Amygdala (tissue), 56 donors: ENCODE results near the gene CYP46A1.
A peak's percentile ranks its signal among the peaks of the same experiment; 100 is the strongest.
"Not testable (repeated sequence)": the region's sequence is repeated elsewhere in the genome, so short reads cannot be mapped to it uniquely, and the experiment has no call there.

Experiments used
- DNase-seq, 56 donors: peaks; one replicate each; lab custom pipeline; 2025; lab: John Stamatoyannopoulos, UW

Gene CYP46A1

GRCh38 chr14:99683619-99684409 is at the start of gene CYP46A1:
Gene CYP46A1 (plus strand): TSS chr14:99684298. CDS start chr14:99684418, 120 bp downstream.
- DNase-seq: peak; percentile 40 to 100 (median 99)

DNA sequence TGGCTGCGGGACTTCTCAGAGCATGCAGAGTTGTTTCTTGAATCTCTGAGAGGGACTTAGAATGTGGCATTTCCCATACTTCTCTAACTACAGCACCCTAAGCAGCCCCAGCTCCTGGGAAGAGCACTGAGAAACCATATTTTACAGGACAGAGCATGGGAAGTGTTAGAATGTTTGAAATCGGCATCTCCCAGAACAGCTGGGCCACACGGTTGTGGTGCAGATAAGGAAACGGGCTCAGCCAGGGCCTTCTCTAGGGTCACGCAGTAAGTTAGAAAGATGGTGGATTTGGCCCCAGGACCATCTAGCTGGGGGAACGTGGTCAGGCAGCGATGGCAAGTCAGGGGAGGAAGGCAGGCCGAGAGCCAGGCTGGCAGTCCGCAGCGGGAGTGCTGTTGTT is 49.7 kb upstream of the CYP46A1 start:
- DNase-seq: no peak

- DNase-seq: no peak
Measured at GRCh38 chr14:99635116-99635515, 49.0 kb upstream of the CYP46A1 start.

DNA sequence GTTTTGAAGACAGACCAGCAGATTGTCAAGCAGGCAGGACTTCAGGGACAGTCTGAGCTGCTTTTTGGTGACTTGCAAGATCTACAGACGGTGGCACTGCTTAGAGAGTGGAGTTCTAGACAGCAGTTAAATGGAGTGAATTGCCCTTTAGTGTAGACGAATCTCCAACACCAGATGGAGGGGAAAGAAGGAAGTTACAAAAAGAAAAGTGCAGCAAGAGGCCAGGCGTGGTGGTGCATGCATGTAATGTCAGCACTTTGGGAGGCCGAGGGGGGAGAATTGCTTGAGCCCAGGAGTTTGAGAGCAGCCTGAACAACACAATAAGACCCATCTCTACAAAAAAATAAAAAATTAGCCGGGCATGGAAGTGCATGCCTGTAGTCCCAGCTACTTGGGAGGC is 47.6 kb upstream of the CYP46A1 start:
- no peak for DNase-seq

DNA sequence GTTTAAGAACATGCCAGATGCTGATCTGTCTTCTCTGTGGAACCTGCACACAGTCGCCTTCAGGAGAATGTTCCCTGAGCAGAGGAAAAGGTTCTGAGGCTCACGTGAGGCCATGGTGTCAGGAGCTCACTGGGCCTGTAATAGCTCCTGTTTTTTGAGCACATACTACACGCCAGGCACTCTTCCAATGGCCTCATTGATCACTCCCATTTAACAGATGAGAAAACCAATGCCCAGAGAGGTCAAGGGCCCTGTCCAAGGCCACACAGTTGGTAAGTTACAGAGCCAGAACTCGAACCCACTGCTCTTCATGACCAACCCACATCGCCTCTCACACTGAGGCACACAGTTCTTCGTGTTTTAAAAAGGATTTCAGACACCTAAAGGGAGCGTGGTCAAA is 46.5 kb upstream of the CYP46A1 start:
- DNase-seq: no peak

DNA sequence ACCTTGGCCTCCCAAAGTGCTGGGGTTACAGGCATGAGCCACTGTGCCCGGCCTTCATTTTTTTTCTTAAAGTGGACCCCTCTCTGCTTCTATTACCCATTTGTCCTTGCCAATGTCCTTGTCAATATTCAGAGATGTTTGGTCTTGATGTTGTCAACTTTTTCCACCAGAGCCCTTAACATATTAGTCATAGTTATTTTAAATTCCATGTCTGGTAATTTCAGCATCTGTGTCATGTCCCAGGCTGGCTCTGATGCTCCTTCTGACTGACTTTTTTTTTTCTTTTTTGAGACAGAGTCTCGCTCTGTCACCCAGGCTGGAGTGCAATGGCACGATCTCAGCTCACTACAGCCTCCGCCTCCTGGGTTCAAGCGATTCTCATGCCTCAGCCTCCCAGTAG is 41.3 kb upstream of the CYP46A1 start:
- DNase-seq: not testable (repeated sequence)

- no peak for DNase-seq
Measured at GRCh38 chr14:99643343-99643742, 40.8 kb upstream of the CYP46A1 start.

GRCh38 chr14:99644035-99644587 is 40.0 kb upstream of the CYP46A1 start:
- no peak for DNase-seq

GRCh38 chr14:99644723-99645544 is 39.2 kb upstream of the CYP46A1 start, which contains the start of gene HHIPL1:
Gene HHIPL1 (plus strand): TSS chr14:99645129. CDS start chr14:99645208, 79 bp downstream.
- DNase-seq: no peak

DNA sequence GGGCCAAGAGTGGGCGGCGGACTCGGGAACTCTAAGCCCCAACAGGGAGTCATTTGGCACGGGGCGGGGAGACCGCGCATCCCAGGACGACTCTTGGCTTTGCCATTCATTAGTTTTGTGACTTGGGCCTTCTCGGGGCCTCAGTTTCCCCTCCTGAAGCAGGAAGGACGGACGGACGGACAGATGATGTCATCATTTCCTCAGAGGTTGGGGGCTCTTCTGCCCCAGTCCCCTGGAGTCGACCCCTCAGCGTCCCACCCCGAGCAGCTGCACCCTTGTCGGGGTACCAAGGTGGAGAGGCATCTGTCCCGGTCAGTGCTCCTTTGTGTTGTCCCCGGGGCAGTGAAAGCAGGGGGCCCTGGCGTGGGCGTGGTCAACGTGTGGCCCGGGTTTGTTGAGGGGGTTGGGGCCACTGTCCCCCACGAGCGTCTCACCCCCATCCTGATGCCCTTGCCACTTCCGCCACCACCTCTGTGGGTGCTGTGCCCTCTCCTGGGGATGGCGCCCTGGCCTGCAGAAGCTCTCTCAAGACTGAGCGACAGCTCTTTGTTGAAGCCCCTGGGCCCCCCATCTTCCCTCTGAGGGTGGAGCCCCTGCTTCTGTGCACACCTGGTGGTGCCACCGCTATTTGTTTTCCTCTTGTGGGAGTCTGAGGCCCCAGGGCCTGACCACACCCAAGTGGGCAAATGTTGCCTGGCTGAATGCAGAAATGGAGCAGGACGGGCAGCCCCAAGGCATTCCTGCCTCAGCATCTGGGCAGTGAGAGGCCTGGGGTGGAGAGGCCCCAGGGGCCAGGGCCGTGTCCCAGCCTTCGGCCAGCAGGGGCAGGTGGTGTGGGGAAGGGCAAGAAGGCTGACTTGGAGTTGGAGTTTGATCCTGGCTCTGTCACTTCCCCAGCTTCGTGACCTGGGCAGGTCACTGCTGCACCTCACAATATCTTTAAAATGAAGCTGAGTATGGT is 38.3 kb upstream of the CYP46A1 start:
- no peak for DNase-seq

- DNase-seq: no peak
Measured at GRCh38 chr14:99647411-99647810, 36.7 kb upstream of the CYP46A1 start.

DNA sequence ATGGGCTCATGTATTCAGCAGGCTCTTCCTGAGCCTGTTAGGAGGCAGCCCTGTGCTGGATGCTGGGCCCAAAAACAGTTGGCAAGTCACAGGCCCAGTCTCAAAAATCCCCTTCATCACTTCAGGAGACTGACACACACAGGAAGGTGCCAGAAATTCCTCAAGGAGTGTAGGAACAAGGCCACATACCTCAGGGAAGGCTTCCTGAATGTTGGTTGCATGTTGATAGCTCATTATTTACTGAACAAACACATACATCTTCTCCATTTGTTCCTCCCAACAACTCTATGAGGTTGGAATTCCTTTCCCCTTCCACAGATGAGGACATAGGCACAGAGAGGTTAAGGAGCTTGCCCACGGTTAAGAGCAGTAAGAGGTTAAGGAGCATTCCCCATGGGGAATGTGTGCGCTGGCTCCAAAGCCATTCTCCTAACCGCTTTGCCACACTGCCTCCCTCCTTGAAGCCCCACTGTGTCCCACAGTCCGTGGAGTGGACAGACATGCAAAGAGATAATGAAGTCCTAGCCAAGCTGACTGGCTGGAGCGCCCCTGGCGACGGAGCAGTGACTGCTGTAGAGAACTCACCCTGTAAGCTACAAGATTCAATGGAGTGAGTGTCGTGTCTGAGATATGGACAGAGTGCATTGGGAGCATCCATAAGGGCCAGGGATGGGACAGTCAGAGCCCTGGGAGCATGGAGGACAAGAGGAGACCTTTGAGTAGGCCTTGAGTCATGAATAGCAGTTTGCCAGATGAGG is 35.9 kb upstream of the CYP46A1 start:
- DNase-seq: no peak

DNA sequence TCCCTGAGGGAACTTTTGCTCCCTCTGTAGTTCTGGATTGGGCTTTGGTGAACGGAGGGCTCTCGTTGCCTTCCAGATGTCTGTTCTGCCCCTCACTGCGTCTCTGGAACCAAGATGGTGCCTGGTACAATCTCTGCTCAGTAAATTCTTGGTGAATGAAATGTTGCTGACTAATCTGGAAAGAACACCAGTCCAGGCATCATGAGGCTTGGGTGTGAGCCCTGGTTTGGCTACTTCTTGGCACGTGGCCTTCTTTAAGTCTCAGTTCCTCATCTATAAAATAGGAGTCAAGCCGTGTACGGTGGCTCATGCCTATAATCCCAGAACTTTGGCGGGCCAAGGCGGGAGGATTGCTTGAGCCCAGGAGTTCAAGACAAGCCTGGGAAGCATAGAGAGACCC is 34.9 kb upstream of the CYP46A1 start:
- DNase-seq: no peak

DNA sequence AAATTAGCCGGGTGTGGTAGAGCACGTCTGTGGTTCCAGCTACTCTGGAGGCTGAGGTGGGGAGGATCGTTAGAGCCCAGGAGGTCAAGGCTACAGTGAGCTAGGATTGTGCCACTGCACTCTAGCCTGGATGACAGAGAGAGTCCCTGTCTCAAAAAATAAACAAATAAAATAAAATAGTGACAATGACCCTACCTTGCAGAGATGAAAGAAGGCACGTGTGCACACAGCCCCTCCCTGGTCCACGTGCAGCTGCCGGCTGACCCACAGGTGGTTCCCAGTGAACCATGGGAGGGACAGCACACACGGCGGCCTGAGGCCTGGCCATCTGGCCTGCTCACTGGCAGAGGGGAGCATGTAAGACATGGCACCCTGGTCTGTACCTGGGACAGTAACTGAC is 34.5 kb upstream of the CYP46A1 start:
- DNase-seq: no peak

DNA sequence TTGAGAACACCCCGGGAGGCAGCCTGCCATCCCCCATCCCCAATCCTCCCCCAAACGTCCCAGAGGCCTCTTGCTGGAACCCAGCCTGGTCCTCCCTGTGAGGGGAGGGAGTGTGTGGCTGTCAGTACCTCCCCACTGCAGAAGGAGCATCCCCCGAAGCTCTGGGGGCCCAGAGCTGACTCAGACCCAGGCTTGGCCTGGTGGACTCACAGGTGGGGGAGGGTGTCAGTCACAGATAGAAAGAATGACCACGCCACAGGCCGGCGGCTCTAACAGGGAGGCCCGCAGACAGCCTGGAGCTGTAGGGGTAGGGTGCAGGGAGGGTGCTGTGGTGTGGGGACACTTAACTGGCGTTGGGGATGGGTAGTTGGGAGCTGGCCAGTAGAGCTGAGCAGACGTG is 33.9 kb upstream of the CYP46A1 start:
- no peak for DNase-seq

DNA sequence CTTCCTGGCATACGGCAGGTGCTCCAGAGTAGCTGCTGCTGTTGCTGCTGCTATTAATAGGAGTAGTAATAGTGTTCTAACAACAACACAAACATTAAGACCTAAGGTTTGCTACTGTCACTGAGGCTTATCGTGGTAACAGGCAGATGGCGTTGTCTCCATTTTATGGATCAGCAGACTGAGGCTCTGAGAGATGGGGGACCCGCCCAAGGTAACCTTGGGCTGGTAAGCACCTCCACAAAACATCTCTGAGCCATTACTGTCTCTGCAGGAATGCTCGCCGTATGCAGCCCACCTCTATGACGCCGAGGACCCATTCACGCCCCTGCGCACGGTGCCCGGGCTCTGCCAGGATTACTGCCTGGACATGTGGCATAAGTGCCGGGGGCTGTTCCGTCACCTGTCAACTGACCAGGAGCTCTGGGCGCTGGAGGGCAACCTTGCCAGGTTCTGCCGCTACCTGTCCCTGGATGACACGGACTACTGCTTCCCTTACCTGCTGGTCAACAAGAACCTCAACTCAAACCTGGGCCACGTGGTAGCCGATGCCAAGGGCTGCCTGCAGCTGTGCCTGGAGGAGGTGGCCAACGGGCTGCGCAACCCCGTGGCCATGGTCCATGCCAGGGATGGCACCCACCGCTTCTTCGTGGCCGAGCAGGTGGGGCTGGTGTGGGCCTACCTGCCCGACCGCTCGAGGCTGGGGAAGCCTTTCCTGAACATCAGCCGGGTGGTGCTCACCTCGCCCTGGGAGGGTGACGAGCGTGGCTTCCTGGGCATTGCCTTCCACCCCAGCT is 31.9 kb upstream of the CYP46A1 start:
- no peak for DNase-seq

GRCh38 chr14:99654235-99654985 is 29.7 kb upstream of the CYP46A1 start:
- DNase-seq: peak in 23 of 56 donors; percentile 19 to 78 (median 38)

GRCh38 chr14:99655521-99655920 is 28.6 kb upstream of the CYP46A1 start:
- DNase-seq: no peak
